Retinal pigment epithelial cell (primary cell): ENCODE data around the gene WASF2.

ENCODE experiments used
- DNase-seq: peaks from one replicate; pipeline ENCODE4 v3.0.0-alpha.2; 2010; ENCODE audit warnings: low read depth
- H3K4me3 ChIP-seq: 2 replicates; pipeline ENCODE4 v1.5.1; 2011; ENCODE audit warnings: mild to moderate bottlenecking, low read length, control low read depth, moderate library complexity
- CTCF ChIP-seq: conservative IDR thresholded peaks from 2 replicates; pipeline ENCODE4 v1.5.1; 2011; ENCODE audit warnings: low read depth, low read length, control low read depth, inconsistent platforms

WASF2 gene

GRCh38 chr1:27526569-27527222 is 36.7 kb upstream of the WASF2 start:
- no peak for DNase-seq

GRCh38 chr1:27525296-27526272 is 35.6 kb upstream of the WASF2 start:
- no peak for DNase-seq
- no peak for TF ChIP-seq CTCF
- H3K4me3 ChIP-seq: peak overlapping the region; percentile 20

More at GRCh38 chr1:27526569-27527222, 36.7 kb upstream of the WASF2 start:
- TF ChIP-seq CTCF: no peak
- no peak overlapping the region for H3K4me3 ChIP-seq

GRCh38 chr1:27523337-27524020 is 33.5 kb upstream of the WASF2 start:
- no peak overlapping the region for H3K4me3 ChIP-seq
- no peak for DNase-seq
- TF ChIP-seq CTCF: no peak

- peak; percentile 44 for TF ChIP-seq CTCF
- H3K4me3 ChIP-seq: no peak overlapping the region
- no peak for DNase-seq
Observed at GRCh38 chr1:27522432-27523336, 32.7 kb upstream of the WASF2 start.

- H3K4me3 ChIP-seq: no peak overlapping the region
- no peak for DNase-seq
- no peak for TF ChIP-seq CTCF
Observed at GRCh38 chr1:27521861-27522431, 32.0 kb upstream of the WASF2 start.

- no peak for TF ChIP-seq CTCF
- H3K4me3 ChIP-seq: no peak overlapping the region
- DNase-seq: no peak
Observed at GRCh38 chr1:27521336-27521831, 31.4 kb upstream of the WASF2 start.
